Subcutaneous abdominal adipose tissue (tissue), 5 donors: ENCODE measurements around the gene YIPF4.
A peak's percentile ranks its signal among the peaks of the same experiment; 100 is the strongest.
"Not testable (repeated sequence)": the region's sequence is repeated elsewhere in the genome, so short reads cannot be mapped to it uniquely, and the experiment has no call there.

ENCODE experiments used
- H3K27ac ChIP-seq: one replicate; pipeline ENCODE4 v1.7.0; 2013; ENCODE audit warnings: low read depth, mild to moderate bottlenecking, inconsistent platforms, low read length, moderate library complexity
- H3K27me3 ChIP-seq, 5 donors: one replicate each; pipeline ENCODE4 v1.7.0; 2013; ENCODE audit warnings: low read length in 5 of 5, inconsistent platforms in 1 of 5; ENCODE audit not compliant: control insufficient read depth in 5 of 5, insufficient read depth in 4 of 5
- H3K36me3 ChIP-seq, 5 donors: one replicate each; pipeline ENCODE4 v1.7.0; 2013; ENCODE audit warnings: low read length in 5 of 5; ENCODE audit not compliant: control insufficient read depth in 5 of 5, insufficient read depth in 5 of 5
- H3K4me1 ChIP-seq, 5 donors: one replicate each; pipeline ENCODE4 v1.7.0; 2013; ENCODE audit warnings: low read length in 5 of 5, mild to moderate bottlenecking in 3 of 5, moderate library complexity in 1 of 5; ENCODE audit not compliant: control insufficient read depth in 5 of 5, insufficient read depth in 5 of 5
- H3K4me3 ChIP-seq, 5 donors: one replicate each; pipeline ENCODE4 v1.7.0; 2013; ENCODE audit warnings: low read length in 5 of 5, low read depth in 1 of 5
- H3K9ac ChIP-seq, 5 donors: one replicate each; pipeline ENCODE4 v1.7.0; 2013; ENCODE audit warnings: low read length in 5 of 5, mild to moderate bottlenecking in 4 of 5, moderate library complexity in 3 of 5
- H3K9me3 ChIP-seq, 5 donors: one replicate each; pipeline ENCODE4 v1.7.0; 2013; ENCODE audit warnings: low read length in 5 of 5; ENCODE audit not compliant: control insufficient read depth in 5 of 5
- donor health status: healthy.
- donor health status: healthy.
- donor health status: healthy.
- donor health status: healthy.
- donor health status: healthy.

The YIPF4 gene

DNA sequence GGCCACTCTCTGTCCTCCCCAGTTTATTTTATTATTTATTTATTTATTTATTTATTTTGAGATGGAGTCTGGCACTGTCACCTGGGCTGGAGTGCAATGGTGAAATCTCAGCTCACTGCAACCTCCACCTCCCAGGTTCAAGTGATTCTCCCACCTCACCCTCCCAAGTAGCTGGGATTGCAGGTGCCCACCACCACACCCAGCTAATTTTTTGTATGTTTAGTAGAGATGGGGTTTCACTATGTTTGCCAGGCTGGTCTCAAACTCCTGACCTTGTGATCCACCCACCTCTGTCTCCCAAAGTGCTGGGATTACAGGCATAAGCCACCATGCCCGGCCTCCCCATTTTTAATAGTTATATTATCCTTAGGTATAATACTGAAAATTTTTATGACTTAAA, 51.0 kb downstream of the YIPF4 start:
- not testable (repeated sequence) for H3K27ac ChIP-seq, H3K27me3 ChIP-seq, H3K9me3 ChIP-seq, H3K9ac ChIP-seq, H3K4me3 ChIP-seq, H3K36me3 ChIP-seq, H3K4me1 ChIP-seq

DNA sequence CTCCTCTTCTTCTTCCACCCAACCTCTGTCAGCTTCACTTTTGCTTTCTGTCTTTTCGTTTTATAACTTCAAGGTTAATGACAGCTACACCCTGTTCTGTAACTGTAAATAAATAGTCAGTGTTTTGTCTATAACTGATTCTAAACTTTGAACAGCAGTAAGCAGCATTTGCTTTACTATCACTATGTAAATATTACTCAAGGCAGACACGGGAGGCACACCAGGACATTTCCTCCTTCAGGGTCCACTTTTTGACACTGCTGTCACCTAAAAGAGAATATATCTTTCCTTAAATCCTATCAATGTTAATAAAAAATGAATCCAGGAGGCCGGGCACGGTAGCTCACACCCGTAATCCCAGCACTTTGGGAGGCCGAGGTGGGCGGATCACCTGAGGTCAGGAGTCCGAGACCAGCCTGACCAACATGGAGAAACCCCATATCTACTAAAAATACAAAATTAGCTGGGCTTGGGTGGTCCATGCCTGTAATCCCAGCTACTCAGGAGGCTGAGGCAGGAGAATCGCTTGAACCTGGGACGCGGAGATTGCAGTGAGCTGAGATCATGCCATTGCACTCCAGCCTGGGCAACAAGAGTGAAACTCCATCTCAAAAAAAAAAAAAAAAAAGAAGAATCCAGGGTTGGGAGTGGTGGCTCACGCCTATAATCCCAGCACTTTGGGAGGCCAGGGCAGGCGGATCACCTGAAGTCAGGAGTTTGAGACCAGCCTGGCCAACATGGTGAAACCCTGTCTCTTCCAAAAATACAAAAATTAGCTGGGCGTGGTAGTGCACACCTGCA, 51.7 kb downstream of the YIPF4 start:
- H3K27ac ChIP-seq, H3K36me3 ChIP-seq: not testable (repeated sequence)

DNA sequence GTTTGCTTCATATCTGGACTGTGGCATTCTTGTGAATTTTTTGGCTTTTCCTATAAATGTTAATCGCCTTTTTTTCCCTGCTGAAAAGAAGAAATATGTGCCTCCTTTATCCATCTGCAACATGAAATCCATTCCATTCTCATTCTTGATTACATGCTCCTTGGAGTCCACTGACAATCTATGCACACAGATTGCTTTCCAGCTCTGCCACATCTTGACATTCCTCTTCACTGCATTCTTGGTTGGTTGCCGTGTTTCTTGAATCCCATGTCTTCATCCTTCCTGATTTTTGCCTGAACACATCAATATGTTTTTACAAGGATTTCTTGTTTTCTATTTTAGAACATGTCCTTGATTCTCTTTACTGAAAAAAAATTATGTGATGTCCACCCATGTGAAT, 52.4 kb downstream of the YIPF4 start:
- Histone ChIP-seq H3K4me3 (no peak overlapping the region), H3K36me3 (peaks cover 0 to 3% (median 0%) of the 10 kb centered on the region in 5 donors), H3K9ac (no peak overlapping the region), H3K27me3 (no peaks in the 10 kb centered on the region), H3K27ac (no peak overlapping the region), H3K4me1 (no peaks in the 10 kb centered on the region), H3K9me3 (no peaks in the 10 kb centered on the region)

More for the DNA sequence above, 51.7 kb downstream of the YIPF4 start:
- not testable (repeated sequence) for H3K9ac ChIP-seq, H3K9me3 ChIP-seq, H3K4me3 ChIP-seq, H3K4me1 ChIP-seq, H3K27me3 ChIP-seq

DNA sequence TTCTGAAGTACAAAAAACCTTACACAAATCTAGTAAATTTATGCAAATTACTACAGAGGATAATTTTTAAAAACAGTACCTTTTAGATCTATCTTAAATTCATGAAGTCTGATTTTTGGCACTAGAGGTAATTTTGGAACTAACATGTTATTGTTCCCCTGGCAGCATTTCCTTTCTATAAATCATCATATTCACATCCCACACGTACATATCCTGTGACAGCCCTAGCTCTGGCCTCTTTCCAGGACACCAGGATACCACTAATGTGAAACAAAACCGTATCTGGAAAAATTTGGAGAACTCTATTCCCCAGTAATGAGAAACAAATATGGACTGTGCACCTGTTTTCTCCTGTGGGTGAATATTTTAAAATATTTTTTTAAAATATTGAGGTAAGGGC, 65.1 kb downstream of the YIPF4 start:
- Histone ChIP-seq H3K36me3 (peaks cover 0 to 4% (median 0%) of the 10 kb centered on the region in 5 donors), H3K27me3 (no peaks in the 10 kb centered on the region), H3K4me1 (no peaks in the 10 kb centered on the region), H3K9ac (no peak overlapping the region), H3K27ac (no peak overlapping the region), H3K9me3 (no peaks in the 10 kb centered on the region), H3K4me3 (peak overlapping the region in 1 of 5 donors; percentile 21)

DNA sequence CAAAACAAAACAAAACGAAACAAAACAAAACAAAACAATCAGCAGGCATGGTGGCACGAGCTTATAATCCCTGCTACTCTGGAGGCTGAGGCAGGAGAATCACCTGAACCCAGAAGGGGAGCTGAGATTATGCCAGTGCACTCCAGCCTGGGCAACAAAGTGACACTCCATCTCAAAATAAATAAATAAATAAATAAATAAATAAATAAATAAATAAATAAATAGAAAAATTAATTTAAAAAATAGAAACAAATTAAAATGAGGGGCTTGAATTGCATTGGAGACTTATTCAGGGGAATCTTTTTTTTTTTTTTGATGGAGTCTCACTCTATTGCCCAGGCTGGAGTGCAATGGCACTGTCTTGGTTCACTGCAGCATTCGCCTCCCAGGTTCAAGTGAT, 73.1 kb downstream of the YIPF4 start:
- not testable (repeated sequence) for H3K4me1 ChIP-seq, H3K9me3 ChIP-seq, H3K9ac ChIP-seq, H3K27me3 ChIP-seq, H3K4me3 ChIP-seq, H3K27ac ChIP-seq, H3K36me3 ChIP-seq

DNA sequence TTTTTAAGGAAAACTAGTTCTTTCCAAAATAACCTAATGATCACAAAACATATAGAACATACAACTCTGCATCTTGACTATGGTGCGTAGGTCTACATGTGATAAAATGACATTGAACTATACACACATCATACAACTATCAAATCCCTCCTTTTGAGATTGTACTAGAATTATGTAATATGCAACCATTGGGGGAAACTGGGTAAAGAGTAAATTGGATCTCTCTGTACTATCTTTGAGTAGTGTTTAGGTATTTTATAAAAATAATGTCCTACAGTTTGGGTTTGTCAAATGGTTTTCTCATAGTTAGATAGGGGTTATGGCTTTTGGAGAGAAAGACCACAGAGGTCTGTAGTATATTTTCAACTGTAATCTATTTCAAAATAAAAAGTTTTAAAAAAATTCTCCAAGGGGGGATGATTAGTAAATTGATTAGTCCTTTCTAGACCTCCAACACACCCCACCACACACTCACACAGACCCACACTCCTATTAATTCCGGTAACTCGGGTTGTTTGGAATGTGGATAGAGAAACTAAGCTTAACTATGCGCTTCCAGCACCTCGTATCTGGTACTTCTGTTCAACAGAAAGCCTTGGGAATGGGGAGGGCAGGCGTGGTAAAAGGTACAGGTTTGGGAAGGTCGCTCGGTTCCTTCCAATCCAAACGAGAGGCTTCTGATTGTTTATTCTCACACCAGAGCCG, 78.4 kb downstream of the YIPF4 start:
- Histone ChIP-seq H3K4me1 (peaks cover 6 to 33% (median 28%) of the 10 kb centered on the region in 5 donors), H3K4me3 (peak overlapping the region; percentile 92 to 97 (median 94)), H3K27me3 (no peaks in the 10 kb centered on the region), H3K9me3 (no peaks in the 10 kb centered on the region), H3K36me3 (no peaks in the 10 kb centered on the region), H3K27ac (peak overlapping the region; percentile 96), H3K9ac (peak overlapping the region; percentile 90 to 94 (median 92))

DNA sequence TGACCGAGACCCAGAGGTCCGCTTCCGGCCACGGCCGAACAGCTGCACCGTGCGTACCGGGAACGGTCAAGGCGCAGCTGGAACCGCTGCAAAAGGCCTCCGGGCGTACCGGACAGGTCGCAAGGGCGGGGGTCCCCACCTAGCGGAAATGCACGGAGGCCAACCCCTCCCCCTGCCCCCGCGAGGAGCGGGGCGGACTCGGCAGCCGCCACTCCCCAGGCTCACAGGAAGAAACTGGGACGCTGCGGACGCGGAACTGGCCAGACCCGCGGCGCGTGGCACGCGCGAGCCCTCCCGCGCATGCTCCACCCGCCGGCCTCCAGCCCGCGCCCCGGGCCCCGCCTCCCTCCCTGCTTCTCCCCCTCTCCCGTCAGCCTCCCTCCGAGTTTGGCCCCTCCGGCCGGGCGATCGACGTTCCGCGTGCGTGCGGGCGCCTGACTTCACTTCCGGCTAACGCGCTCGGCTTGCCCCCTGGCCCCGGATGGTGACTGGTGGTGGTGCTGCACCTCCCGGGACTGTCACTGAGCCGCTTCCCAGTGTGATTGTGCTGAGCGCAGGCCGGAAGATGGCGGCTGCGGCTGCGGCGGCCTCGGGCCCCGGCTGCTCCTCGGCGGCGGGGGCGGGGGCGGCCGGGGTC, 79.1 kb downstream of the YIPF4 start, which contains the start of gene BIRC6:
Gene BIRC6, plus strand, starts transcription at position 343 of the 637 bp plus-strand sequence. Its CDS starts 139 bp downstream, at position 482.
- Histone ChIP-seq H3K9me3 (no peaks in the 10 kb centered on the region), H3K4me1 (peaks cover 6 to 33% (median 28%) of the 10 kb centered on the region in 5 donors), H3K36me3 (peaks cover 0 to 3% (median 0%) of the 10 kb centered on the region in 5 donors), H3K27ac (peak within 1 kb of the TSS; percentile 96), H3K27me3 (no peaks in the 10 kb centered on the region), H3K4me3 (peak within 1 kb of the TSS; percentile 92 to 97 (median 94)), H3K9ac (peak within 1 kb of the TSS; percentile 92 to 96 (median 94))

DNA sequence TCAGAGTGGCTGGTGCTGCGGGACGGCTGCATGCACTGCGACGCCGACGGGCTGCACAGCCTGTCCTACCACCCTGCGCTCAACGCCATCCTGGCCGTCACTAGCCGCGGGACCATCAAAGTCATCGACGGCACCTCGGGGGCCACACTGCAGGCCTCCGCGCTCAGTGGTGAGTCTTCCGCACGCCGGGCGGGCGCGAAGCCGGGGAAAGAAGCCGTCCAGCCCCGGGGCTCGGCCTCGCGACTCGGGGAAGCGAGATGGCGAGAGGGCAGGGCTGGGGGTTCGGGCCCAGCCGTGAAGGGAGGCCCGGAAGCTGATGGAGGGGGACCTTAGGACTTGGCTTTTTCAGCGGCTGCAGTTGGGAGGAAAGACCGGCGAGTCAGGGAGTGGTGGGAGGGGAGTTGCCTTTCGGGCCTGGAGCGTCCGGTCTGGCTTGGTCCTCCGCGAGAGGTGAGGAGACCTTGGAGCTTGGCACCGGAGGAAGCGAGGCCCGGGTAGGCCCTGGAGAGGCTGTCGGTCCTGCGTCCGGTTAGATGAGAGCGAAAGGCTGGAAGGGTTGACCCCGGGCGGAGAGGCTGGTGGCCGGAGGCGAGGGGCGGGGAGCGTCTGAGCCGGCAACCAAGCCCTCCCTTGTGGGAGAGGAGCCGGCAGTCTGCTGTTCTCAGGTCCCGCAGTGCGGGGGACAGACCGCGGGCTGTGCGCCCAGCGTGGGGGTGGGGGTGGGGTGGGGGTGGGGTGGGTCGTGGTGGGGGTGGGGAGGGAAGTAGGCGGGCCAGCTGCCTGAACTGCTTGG, 79.8 kb downstream of the YIPF4 start:
- H3K27me3 ChIP-seq: no peaks in the 10 kb centered on the region
- peak overlapping the region; percentile 96 for H3K27ac ChIP-seq
- H3K9me3 ChIP-seq: no peaks in the 10 kb centered on the region
- peaks cover 6 to 33% (median 28%) of the 10 kb centered on the region in 5 donors for H3K4me1 ChIP-seq
- peak overlapping the region; percentile 87 to 96 (median 93) for H3K9ac ChIP-seq
- peak overlapping the region; percentile 74 to 97 (median 93) for H3K4me3 ChIP-seq
- H3K36me3 ChIP-seq: peaks cover 0 to 3% (median 0%) of the 10 kb centered on the region in 5 donors

DNA sequence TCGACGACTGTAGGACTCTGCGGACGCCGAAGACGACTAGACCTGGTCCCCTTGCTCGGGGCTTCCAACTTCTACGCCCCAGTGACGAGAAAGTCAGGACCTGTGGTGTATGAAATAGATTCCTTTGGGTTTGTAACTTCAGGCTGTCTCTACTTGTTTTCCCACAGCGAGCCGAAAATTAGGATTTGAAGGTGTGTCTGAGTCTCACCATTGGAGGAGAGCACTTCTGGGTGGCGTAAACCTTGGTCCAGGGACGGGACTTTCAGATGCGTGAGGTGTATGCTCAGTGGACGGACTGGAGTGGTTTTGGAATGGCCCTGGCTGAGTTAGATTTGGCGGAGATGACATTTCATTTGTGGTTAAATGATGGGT, 80.4 kb downstream of the YIPF4 start:
- Histone ChIP-seq H3K27me3 (no peaks in the 10 kb centered on the region), H3K36me3 (peaks cover 0 to 3% (median 0%) of the 10 kb centered on the region in 5 donors), H3K9ac (peak overlapping the region; percentile 63 to 89 (median 75)), H3K27ac (peak overlapping the region; percentile 72), H3K9me3 (no peaks in the 10 kb centered on the region), H3K4me1 (peaks cover 6 to 33% (median 28%) of the 10 kb centered on the region in 5 donors), H3K4me3 (peak overlapping the region; percentile 74 to 97 (median 93))
